Hepatocyte (in vitro differentiated cells): ENCODE measurements around the gene SBF2. TPM values are rescaled to one million over a fixed set of nuclear protein-coding genes. Genes with fewer than 3 reads are reported as not detected.

Experiments
- DNase-seq: peaks from one replicate; pipeline ENCODE4 v3.0.0-alpha.2; 2016; ENCODE audit warnings: low spot score
- H2AFZ ChIP-seq: fragments of 200-600 bp; sonication (generic); 2 replicates; pipeline ENCODE4 v1.6.0; 2016; ENCODE audit warnings: antibody characterized with exemption, mild to moderate bottlenecking
- H3K27ac ChIP-seq: fragments of 200-600 bp; sonication (generic); 2 replicates; pipeline ENCODE4 v1.5.1; 2016; ENCODE audit warnings: mild to moderate bottlenecking
- H3K27me3 ChIP-seq: fragments of 200-600 bp; sonication (generic); 2 replicates; pipeline ENCODE4 v1.6.1; 2016
- H3K36me3 ChIP-seq: fragments of 200-600 bp; sonication (generic); replicated peaks from 2 replicates; pipeline ENCODE4 v1.5.1; 2016; ENCODE audit warnings: low read depth; ENCODE audit not compliant: insufficient read depth
- H3K4me1 ChIP-seq: fragments of 200-600 bp; sonication (generic); 2 replicates; pipeline ENCODE4 v1.5.1; 2016; ENCODE audit warnings: mild to moderate bottlenecking, moderate library complexity; ENCODE audit not compliant: insufficient read depth
- H3K4me2 ChIP-seq: fragments of 200-600 bp; sonication (generic); 2 replicates; pipeline ENCODE4 v1.6.0; 2016
- H3K4me3 ChIP-seq: fragments of 200-600 bp; sonication (generic); 2 replicates; pipeline ENCODE4 v1.5.1; 2016; ENCODE audit warnings: mild to moderate bottlenecking
- H3K79me2 ChIP-seq: fragments of 200-600 bp; sonication (generic); 2 replicates; pipeline ENCODE4 v1.6.0; 2017; ENCODE audit warnings: mild to moderate bottlenecking
- H3K9me2 ChIP-seq: fragments of 200-600 bp; sonication (generic); replicated peaks from 2 replicates; pipeline ENCODE4 v1.6.0; 2017; ENCODE audit warnings: mild to moderate bottlenecking; ENCODE audit not compliant: insufficient read depth
- H3K9me3 ChIP-seq: fragments of 200-600 bp; sonication (generic); 2 replicates; pipeline ENCODE4 v1.5.1; 2016; ENCODE audit warnings: low read depth, mild to moderate bottlenecking
- H4K20me1 ChIP-seq: fragments of 200-600 bp; sonication (generic); 2 replicates; pipeline ENCODE4 v1.6.0; 2016; ENCODE audit warnings: mild to moderate bottlenecking; ENCODE audit not compliant: insufficient read depth, poor library complexity, severe bottlenecking
- CTCF ChIP-seq: fragments of 200-600 bp; sonication (generic); IDR thresholded peaks from 2 replicates; pipeline ENCODE4 v1.5.1; 2016; ENCODE audit warnings: antibody characterized with exemption, mild to moderate bottlenecking; ENCODE audit not compliant: poor library complexity
- EZH2 ChIP-seq: fragments of 200-600 bp; sonication (generic); IDR thresholded peaks from 2 replicates; pipeline ENCODE4 v1.6.1; 2016; ENCODE audit warnings: antibody characterized with exemption, mild to moderate bottlenecking, borderline replicate concordance
- EZH2phosphoT487 ChIP-seq: fragments of 200-600 bp; sonication (generic); IDR thresholded peaks from one replicate; pipeline ENCODE4 v1.6.1; 2018; ENCODE audit warnings: antibody characterized with exemption, mild to moderate bottlenecking, low read depth, moderate library complexity; ENCODE audit not compliant: unreplicated experiment, severe bottlenecking
- WGBS: methylation state at CpG from one replicate; pipeline ENCODE4 v1.1.6; 2016; ENCODE audit warnings: low lambda C conversion rate; ENCODE audit errors: missing lambda C conversion rate; 5-methylcytosine and 5-hydroxymethylcytosine counted together
- polyA plus RNA-seq: library from polyadenylated mRNA; unstranded; fragments of >200 nt; fragmentation: Nextera tagmentation; extraction: Ambion mirVana; gene quantifications from 2 replicates; pipeline ENCODE4 v1.2.1, GENCODE V29; 2016
- total RNA-seq: library from RNA; depleted of rRNA; stranded (reverse); fragments of >200 nt; gene quantifications from 2 replicates; pipeline ENCODE4 v1.2.3, GENCODE V29; 2014

The SBF2 gene
- total and polyA plus RNA-seq, 2 experiments from 2014 or later, result 25.7 to 83.2 TPM

- Histone ChIP-seq H2AFZ (no peak overlapping the region), H3K36me3 (no peaks in the 10 kb centered on the region), H3K4me3 (no peak overlapping the region), H3K4me1 (peaks cover 13% of the 10 kb centered on the region), H3K27ac (peak overlapping the region; percentile 15), H4K20me1 (no peaks in the 10 kb centered on the region), H3K9me3 (no peaks in the 10 kb centered on the region), H3K79me2 (no peaks in the 10 kb centered on the region), H3K9me2 (no peaks in the 10 kb centered on the region), H3K27me3 (no peaks in the 10 kb centered on the region), H3K4me2 (no peak overlapping the region)
- DNase-seq, result no peak
- no peak for TF ChIP-seq EZH2phosphoT487
- no peak for TF ChIP-seq EZH2
- no peak for TF ChIP-seq CTCF
- 72% methylated on average over 5 of the region's 5 CpGs for WGBS
Observed at GRCh38 chr11:9823887-9824385, 470.1 kb downstream of the SBF2 start.

- Histone ChIP-seq H3K9me3 (no peaks in the 10 kb centered on the region), H3K27me3 (no peaks in the 10 kb centered on the region), H3K4me1 (peaks cover 13% of the 10 kb centered on the region), H2AFZ (no peak overlapping the region), H3K27ac (peak overlapping the region; percentile 15), H3K4me3 (no peak overlapping the region), H3K4me2 (no peak overlapping the region), H3K9me2 (no peaks in the 10 kb centered on the region), H3K36me3 (no peaks in the 10 kb centered on the region), H4K20me1 (no peaks in the 10 kb centered on the region), H3K79me2 (no peaks in the 10 kb centered on the region)
- TF ChIP-seq EZH2phosphoT487 (no peak), CTCF (no peak), EZH2 (no peak)
- DNase-seq, result no peak
- 70% methylated on average over 2 of the region's 2 CpGs for WGBS
Observed at GRCh38 chr11:9823439-9823838, 470.6 kb downstream of the SBF2 start.

- Histone ChIP-seq H3K9me2 (no peaks in the 10 kb centered on the region), H2AFZ (no peak overlapping the region), H3K27me3 (no peaks in the 10 kb centered on the region), H3K36me3 (no peaks in the 10 kb centered on the region), H3K4me3 (no peak overlapping the region), H3K27ac (peak overlapping the region; percentile 31), H3K4me2 (peak overlapping the region; percentile 31), H3K79me2 (no peaks in the 10 kb centered on the region), H4K20me1 (no peaks in the 10 kb centered on the region), H3K9me3 (no peaks in the 10 kb centered on the region), H3K4me1 (peaks cover 13% of the 10 kb centered on the region)
- DNase-seq, result no peak
- 54% methylated on average over 7 of the region's 7 CpGs for WGBS
- TF ChIP-seq CTCF, result no peak
- TF ChIP-seq EZH2, result no peak
- TF ChIP-seq EZH2phosphoT487, result no peak
Observed at GRCh38 chr11:9821008-9821752, 472.8 kb downstream of the SBF2 start.
